ENCODE data around the gene TSPAN9. TPM values are rescaled to one million over a fixed set of nuclear protein-coding genes. Genes with fewer than 3 reads are reported as not detected.

TSPAN9 gene
- total RNA-seq, 1 donor from 2014 or later, result 17.7 TPM

- Histone ChIP-seq H3K4me3 (ENCODE audit: low read depth, low read length) (no peak overlapping the region), H3K36me3 (ENCODE audit: control insufficient read depth, insufficient read depth, low read length) (no peaks in the 10 kb centered on the region), H3K27me3 (ENCODE audit: control insufficient read depth, insufficient read depth, low read length) (no peaks in the 10 kb centered on the region)
- no peak for DNase-seq (ENCODE audit: low read depth)
- no peak for TF ChIP-seq CTCF (IDR thresholded peaks at IDR 0.05; ENCODE audit: insufficient read depth, low read length, poor library complexity, severe bottlenecking)
Observed at GRCh38 chr12:3150308-3150670, 73.1 kb downstream of the TSPAN9 start.

GRCh38 chr12:3150931-3151835 lies 74.0 kb downstream of the TSPAN9 start:
- TF ChIP-seq CTCF (IDR thresholded peaks at IDR 0.05; ENCODE audit: insufficient read depth, low read length, poor library complexity, severe bottlenecking), result no peak
- DNase-seq (ENCODE audit: low read depth), result no peak
- H3K27me3 ChIP-seq (ENCODE audit: control insufficient read depth, insufficient read depth, low read length), result no peaks in the 10 kb centered on the region
- H3K36me3 ChIP-seq (ENCODE audit: control insufficient read depth, insufficient read depth, low read length), result no peaks in the 10 kb centered on the region
- no peak overlapping the region for H3K4me3 ChIP-seq (ENCODE audit: low read depth, low read length)

GRCh38 chr12:3152011-3152511 lies 74.9 kb downstream of the TSPAN9 start:
- H3K4me3 ChIP-seq (ENCODE audit: low read depth, low read length), result no peak overlapping the region
- no peak for TF ChIP-seq CTCF (IDR thresholded peaks at IDR 0.05; ENCODE audit: insufficient read depth, low read length, poor library complexity, severe bottlenecking)
- no peaks in the 10 kb centered on the region for H3K27me3 ChIP-seq (ENCODE audit: control insufficient read depth, insufficient read depth, low read length)
- no peaks in the 10 kb centered on the region for H3K36me3 ChIP-seq (ENCODE audit: control insufficient read depth, insufficient read depth, low read length)
- DNase-seq (ENCODE audit: low read depth), result no peak

- no peaks in the 10 kb centered on the region for H3K27me3 ChIP-seq (ENCODE audit: control insufficient read depth, insufficient read depth, low read length)
- no peak for TF ChIP-seq CTCF (IDR thresholded peaks at IDR 0.05; ENCODE audit: insufficient read depth, low read length, poor library complexity, severe bottlenecking)
- no peak overlapping the region for H3K4me3 ChIP-seq (ENCODE audit: low read depth, low read length)
- no peaks in the 10 kb centered on the region for H3K36me3 ChIP-seq (ENCODE audit: control insufficient read depth, insufficient read depth, low read length)
- DNase-seq (ENCODE audit: low read depth), result no peak
Observed at GRCh38 chr12:3152892-3153291, 75.7 kb downstream of the TSPAN9 start.

GRCh38 chr12:3154006-3154405 lies 76.8 kb downstream of the TSPAN9 start:
- Histone ChIP-seq H3K27me3 (ENCODE audit: control insufficient read depth, insufficient read depth, low read length) (no peaks in the 10 kb centered on the region), H3K36me3 (ENCODE audit: control insufficient read depth, insufficient read depth, low read length) (no peaks in the 10 kb centered on the region), H3K4me3 (ENCODE audit: low read depth, low read length) (no peak overlapping the region)
- no peak for DNase-seq (ENCODE audit: low read depth)
- TF ChIP-seq CTCF (IDR thresholded peaks at IDR 0.05; ENCODE audit: insufficient read depth, low read length, poor library complexity, severe bottlenecking), result no peak

All from kidney epithelial cell (primary cell).